Measurements from ENCODE around the gene EPHA5. TPM values are rescaled to one million over a fixed set of nuclear protein-coding genes. Genes with fewer than 3 reads are reported as not detected.

EPHA5 gene
- total and polyA plus RNA-seq, 9 of the 15 experiments (the other 6 are each of a cell fraction or from before 2014, with no cell fraction given) = 0.04 TPM; not detected in 8

DNA sequence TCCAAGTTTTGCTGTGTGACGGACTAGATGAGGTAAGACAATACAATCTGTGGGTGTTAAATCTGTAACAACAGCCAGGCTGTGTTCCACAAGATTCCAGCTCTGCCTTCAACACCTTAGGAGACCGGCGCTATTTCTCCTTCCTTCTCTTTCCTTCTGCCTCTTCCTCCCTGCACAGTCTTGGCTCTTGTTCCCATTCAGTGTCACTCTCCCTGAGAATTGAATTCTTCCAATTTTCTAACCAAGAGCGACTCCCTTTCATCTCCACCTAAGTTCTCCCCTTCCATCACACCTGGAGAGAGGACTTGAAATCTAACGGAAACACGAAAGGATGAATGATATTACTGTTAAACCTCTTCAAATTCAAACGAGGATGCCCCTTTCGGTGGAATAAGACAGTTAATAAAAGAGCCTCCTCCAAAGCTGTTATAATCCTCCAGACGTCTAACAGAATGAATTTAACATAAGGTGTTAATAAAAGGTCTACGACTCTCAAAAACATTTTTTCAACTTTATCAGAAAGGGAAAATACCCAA, 2.7 kb downstream of the EPHA5 start:
- H3K27me3 ChIP-seq (ENCODE audit: control insufficient read depth in 2 of 2, insufficient read depth in 2 of 2, low read length in 2 of 2) = no peaks in the 10 kb centered on the region
- in situ Hi-C loops (cut with MboI) (no loop called here), intact Hi-C loops (cut with micrococcal nuclease) (no loop called here)
- no peaks in the 10 kb centered on the region for H3K9me3 ChIP-seq (replicated peaks; ENCODE audit: control insufficient read depth, insufficient read depth, low read depth, low read length)
- BruUV-seq (replicated peaks) = no TSS peak
- H2AFZ ChIP-seq (ENCODE audit: low read depth, low read length) = no peak overlapping the region
- no peak overlapping the region for H3K9ac ChIP-seq (ENCODE audit: insufficient read depth in 1 of 2, low read depth in 2 of 2, low read length in 2 of 2)
- FAIRE-seq (no peak), DNase-seq (ENCODE audit: extremely low read depth in 1 of 4, low spot score in 3 of 4) (no peak), ATAC-seq (no peak)
- no peaks in the 10 kb centered on the region for H4K20me1 ChIP-seq (replicated peaks; ENCODE audit: control insufficient read depth, insufficient read depth, low read length)
- no peaks in the 10 kb centered on the region for H3K79me2 ChIP-seq (ENCODE audit: control insufficient read depth, insufficient read depth, low read length)
- no peak overlapping the region for H3K27ac ChIP-seq (ENCODE audit: extremely low read depth, low read depth, low read length)
- WGBS (ENCODE audit: insufficient coverage, low coverage, missing lambda C conversion rate) = under 1% methylated on average over 10 of the region's 10 CpGs
- peaks cover 0 to 9% of the 10 kb centered on the region in 2 experiments; a peak in 2 of 5 replicates for H3K4me1 ChIP-seq (replicated peaks in 1 of 2; ENCODE audit: control insufficient read depth in 2 of 2, insufficient read depth in 2 of 2, low read length in 2 of 2)
- no peak overlapping the region for H3K4me3 ChIP-seq
- ChIA-PET POLR2A (no interaction called here), CTCF (ENCODE audit: low intra/inter-chr PET ratio) (no interaction called here)
- no peaks in the 10 kb centered on the region for H3K9me1 ChIP-seq (ENCODE audit: control insufficient read depth, insufficient read depth, low read length)
- H3K4me2 ChIP-seq (ENCODE audit: insufficient read depth, low read length) = no peak overlapping the region
- H3K36me3 ChIP-seq (ENCODE audit: control insufficient read depth, insufficient read depth, low read length) = no peaks in the 10 kb centered on the region
- TF ChIP-seq IRF2 (CRISPR knock-in tag; IDR thresholded peaks at IDR 0.05) (no peak), PRMT5 (CRISPR knock-in tag; IDR thresholded peaks at IDR 0.05) (no peak), ZNF12 (CRISPR knock-in tag; IDR thresholded peaks at IDR 0.05) (no peak), CEBPB (tag; IDR thresholded peaks at IDR 0.05) (no peak), ZFPM2 (CRISPR knock-in tag; IDR thresholded peaks at IDR 0.05) (no peak), ZNF76 (CRISPR knock-in tag; IDR thresholded peaks at IDR 0.05; ENCODE audit: borderline replicate concordance) (no peak), NR2C2 (CRISPR knock-in tag; IDR thresholded peaks at IDR 0.05) (no peak), NR2C2 (tag; IDR thresholded peaks at IDR 0.05) (no peak), TCF7L2 (IDR thresholded peaks at IDR 0.05; ENCODE audit: low read depth, low read length) (no peak), CREM (IDR thresholded peaks at IDR 0.05; ENCODE audit: low read depth) (no peak), POLR2A (conservative IDR thresholded peaks at IDR 0.05) (no peak), SNRNP70 (optimal IDR thresholded peaks at IDR 0.05; ENCODE audit: low read depth, low read length) (no peak), MEF2A (IDR thresholded peaks at IDR 0.05; ENCODE audit: control insufficient read depth, low read depth, low read length) (no peak), RFX1 (IDR thresholded peaks at IDR 0.05) (no peak), POLR2G (IDR thresholded peaks at IDR 0.05; ENCODE audit: low read depth, low read length) (no peak), NFATC3 (IDR thresholded peaks at IDR 0.05) (no peak), MTF1 (CRISPR knock-in tag; IDR thresholded peaks at IDR 0.05; ENCODE audit: borderline replicate concordance) (no peak)
- TF ChIP-seq, protein P1, sequence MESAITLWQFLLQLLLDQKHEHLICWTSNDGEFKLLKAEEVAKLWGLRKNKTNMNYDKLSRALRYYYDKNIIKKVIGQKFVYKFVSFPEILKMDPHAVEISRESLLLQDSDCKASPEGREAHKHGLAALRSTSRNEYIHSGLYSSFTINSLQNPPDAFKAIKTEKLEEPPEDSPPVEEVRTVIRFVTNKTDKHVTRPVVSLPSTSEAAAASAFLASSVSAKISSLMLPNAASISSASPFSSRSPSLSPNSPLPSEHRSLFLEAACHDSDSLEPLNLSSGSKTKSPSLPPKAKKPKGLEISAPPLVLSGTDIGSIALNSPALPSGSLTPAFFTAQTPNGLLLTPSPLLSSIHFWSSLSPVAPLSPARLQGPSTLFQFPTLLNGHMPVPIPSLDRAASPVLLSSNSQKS (CRISPR knock-in tag; IDR thresholded peaks at IDR 0.05) = no peak
- TF ChIP-seq, protein P2, sequence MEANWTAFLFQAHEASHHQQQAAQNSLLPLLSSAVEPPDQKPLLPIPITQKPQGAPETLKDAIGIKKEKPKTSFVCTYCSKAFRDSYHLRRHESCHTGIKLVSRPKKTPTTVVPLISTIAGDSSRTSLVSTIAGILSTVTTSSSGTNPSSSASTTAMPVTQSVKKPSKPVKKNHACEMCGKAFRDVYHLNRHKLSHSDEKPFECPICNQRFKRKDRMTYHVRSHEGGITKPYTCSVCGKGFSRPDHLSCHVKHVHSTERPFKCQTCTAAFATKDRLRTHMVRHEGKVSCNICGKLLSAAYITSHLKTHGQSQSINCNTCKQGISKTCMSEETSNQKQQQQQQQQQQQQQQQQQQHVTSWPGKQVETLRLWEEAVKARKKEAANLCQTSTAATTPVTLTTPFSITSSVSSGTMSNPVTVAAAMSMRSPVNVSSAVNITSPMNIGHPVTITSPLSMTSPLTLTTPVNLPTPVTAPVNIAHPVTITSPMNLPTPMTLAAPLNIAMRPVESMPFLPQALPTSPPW (CRISPR knock-in tag; IDR thresholded peaks at IDR 0.05) = no peak
- TF ChIP-seq, protein P3, sequence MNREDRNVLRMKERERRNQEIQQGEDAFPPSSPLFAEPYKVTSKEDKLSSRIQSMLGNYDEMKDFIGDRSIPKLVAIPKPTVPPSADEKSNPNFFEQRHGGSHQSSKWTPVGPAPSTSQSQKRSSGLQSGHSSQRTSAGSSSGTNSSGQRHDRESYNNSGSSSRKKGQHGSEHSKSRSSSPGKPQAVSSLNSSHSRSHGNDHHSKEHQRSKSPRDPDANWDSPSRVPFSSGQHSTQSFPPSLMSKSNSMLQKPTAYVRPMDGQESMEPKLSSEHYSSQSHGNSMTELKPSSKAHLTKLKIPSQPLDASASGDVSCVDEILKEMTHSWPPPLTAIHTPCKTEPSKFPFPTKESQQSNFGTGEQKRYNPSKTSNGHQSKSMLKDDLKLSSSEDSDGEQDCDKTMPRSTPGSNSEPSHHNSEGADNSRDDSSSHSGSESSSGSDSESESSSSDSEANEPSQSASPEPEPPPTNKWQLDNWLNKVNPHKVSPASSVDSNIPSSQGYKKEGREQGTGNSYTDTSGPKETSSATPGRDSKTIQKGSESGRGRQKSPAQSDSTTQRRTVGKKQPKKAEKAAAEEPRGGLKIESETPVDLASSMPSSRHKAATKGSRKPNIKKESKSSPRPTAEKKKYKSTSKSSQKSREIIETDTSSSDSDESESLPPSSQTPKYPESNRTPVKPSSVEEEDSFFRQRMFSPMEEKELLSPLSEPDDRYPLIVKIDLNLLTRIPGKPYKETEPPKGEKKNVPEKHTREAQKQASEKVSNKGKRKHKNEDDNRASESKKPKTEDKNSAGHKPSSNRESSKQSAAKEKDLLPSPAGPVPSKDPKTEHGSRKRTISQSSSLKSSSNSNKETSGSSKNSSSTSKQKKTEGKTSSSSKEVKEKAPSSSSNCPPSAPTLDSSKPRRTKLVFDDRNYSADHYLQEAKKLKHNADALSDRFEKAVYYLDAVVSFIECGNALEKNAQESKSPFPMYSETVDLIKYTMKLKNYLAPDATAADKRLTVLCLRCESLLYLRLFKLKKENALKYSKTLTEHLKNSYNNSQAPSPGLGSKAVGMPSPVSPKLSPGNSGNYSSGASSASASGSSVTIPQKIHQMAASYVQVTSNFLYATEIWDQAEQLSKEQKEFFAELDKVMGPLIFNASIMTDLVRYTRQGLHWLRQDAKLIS (CRISPR knock-in tag; IDR thresholded peaks at IDR 0.05) = no peak

Measured in K562 (cell line).